GM12878 (cell line): Measurements from ENCODE around the gene SVBP. TPM values are rescaled to one million over a fixed set of nuclear protein-coding genes. Genes with fewer than 3 reads are reported as not detected.

Source experiments
- ATAC-seq: fragments of 200-7000 bp; cut with Tn5 transposase; 3 replicates; pipeline ENCODE4 v1.9.1; 2020; ENCODE audit warnings: mild to moderate bottlenecking, moderate library complexity
- BruUV-seq: library from RNA; stranded (reverse); fragments of 400-500 nt; replicated peaks from 2 replicates; lab custom pipeline; 2021; lab: Mats Ljungman, UMichigan
- CTCF ChIA-PET: fragments of 300-600 bp; sonication (Branson Sonifier 250); formaldehyde crosslinking; extraction: SDS; loops from one replicate; lab custom pipeline; 2021; ENCODE audit warnings: inconsistent platforms; lab: Yijun Ruan, JAX
- POLR2A ChIA-PET: fragments of 350-600 bp; formaldehyde crosslinking; extraction: SDS; loops from one replicate; lab custom pipeline; 2021; ENCODE audit warnings: inconsistent platforms; lab: Charles Lee
- RAD21 ChIA-PET: fragments of 300-600 bp; sonication (Branson Sonifier 250); formaldehyde crosslinking; loops from one replicate; lab custom pipeline; 2023; ENCODE audit warnings: antibody characterized with exemption; ENCODE audit not compliant: unreplicated experiment; lab: Charles Lee
- SMC1A ChIA-PET: fragments of 300-600 bp; sonication (Branson Sonifier 250); formaldehyde crosslinking; loops from one replicate; lab custom pipeline; 2023; ENCODE audit not compliant: unreplicated experiment, uncharacterized antibody; lab: Charles Lee
- DNase-seq: peaks from one replicate; pipeline ENCODE4 v3.0.0-alpha.2; 2011; ENCODE audit warnings: low read depth, low spot score
- FAIRE-seq: peaks from 3 replicates; lab custom pipeline; 2011; peaks lifted over from hg19 to GRCh38; lab: Jason Lieb, UNC
- H2AFZ ChIP-seq: 2 replicates; pipeline ENCODE4 v1.6.0; 2011; ENCODE audit warnings: low read depth, low read length, control low read depth; ENCODE audit not compliant: control insufficient read depth
- H3K27ac ChIP-seq: 2 replicates; pipeline ENCODE4 v1.5.1; 2011; ENCODE audit warnings: control low read depth; ENCODE audit not compliant: control insufficient read depth, insufficient read depth
- H3K27me3 ChIP-seq, 2 experiments: replicated peaks in 1 of 2; 2 replicates each; pipeline versions ENCODE4 v1.6.0 to v1.6.1; 2011; ENCODE audit warnings: low read length in 1 of 2; ENCODE audit not compliant: control insufficient read depth in 2 of 2, insufficient read depth in 2 of 2
- H3K36me3 ChIP-seq, 2 experiments: 2 replicates each; pipeline ENCODE4 v1.5.1; 2011; ENCODE audit warnings: low read length in 1 of 2; ENCODE audit not compliant: control insufficient read depth in 2 of 2, insufficient read depth in 2 of 2
- H3K4me1 ChIP-seq: 2 replicates; pipeline ENCODE4 v1.6.1; 2011; ENCODE audit warnings: mild to moderate bottlenecking, low read length, moderate library complexity, mixed read lengths; ENCODE audit not compliant: control insufficient read depth, insufficient read depth
- H3K4me2 ChIP-seq: 2 replicates; pipeline ENCODE4 v1.6.0; 2011; ENCODE audit warnings: control low read depth; ENCODE audit not compliant: control insufficient read depth, insufficient read depth
- H3K4me3 ChIP-seq: fragments of 200-600 bp; sonication (generic); 2 replicates; pipeline ENCODE4 v1.5.1; 2016
- H3K79me2 ChIP-seq: 2 replicates; pipeline ENCODE4 v1.6.0; 2011; ENCODE audit warnings: low read length; ENCODE audit not compliant: control insufficient read depth, insufficient read depth
- H3K9ac ChIP-seq: 2 replicates; pipeline ENCODE4 v1.8.0; 2011; ENCODE audit warnings: low read length, control low read depth, mixed read lengths; ENCODE audit not compliant: control insufficient read depth, insufficient read depth
- H3K9me3 ChIP-seq: replicated peaks from 3 replicates; pipeline ENCODE4 v1.5.1; 2011; ENCODE audit warnings: mild to moderate bottlenecking, low read length; ENCODE audit not compliant: control insufficient read depth, insufficient read depth
- H4K20me1 ChIP-seq: 2 replicates; pipeline ENCODE4 v1.6.0; 2011; ENCODE audit not compliant: control insufficient read depth, insufficient read depth
- ETV6 ChIP-seq, 2 experiments: fragments of 450-650 bp in 1 of 2; IDR thresholded peaks in 1 of 2; conservative IDR thresholded peaks in 1 of 2; 2 replicates each; pipeline ENCODE4 v1.6.1; 2014; ENCODE audit warnings: antibody characterized with exemption in 1 of 2, borderline replicate concordance in 1 of 2, low read depth in 1 of 2, mild to moderate bottlenecking in 1 of 2, moderate library complexity in 1 of 2
- HDAC2 ChIP-seq: fragments of 200-600 bp; sonication (generic); IDR thresholded peaks from 2 replicates; pipeline ENCODE4 v1.6.1; 2017
- NR2C2 ChIP-seq: IDR thresholded peaks from 2 replicates; pipeline ENCODE4 v1.6.1; 2011; ENCODE audit warnings: borderline replicate concordance, low read depth; ENCODE audit not compliant: control insufficient read depth, insufficient read length
- RUNX3 ChIP-seq: IDR thresholded peaks from 2 replicates; pipeline ENCODE4 v1.6.1; 2012; ENCODE audit warnings: low read length, inconsistent platforms
- ZNF207 ChIP-seq: fragments of 450-650 bp; IDR thresholded peaks from 2 replicates; pipeline ENCODE4 v1.6.1; 2014; ENCODE audit warnings: antibody characterized with exemption, mild to moderate bottlenecking, borderline replicate concordance
- ZNF384 ChIP-seq: IDR thresholded peaks from 2 replicates; pipeline ENCODE4 v1.6.1; 2012; ENCODE audit warnings: low read depth, mild to moderate bottlenecking, low read length, improper control_type of control experiment, borderline replicate concordance
- whole genome bisulfite sequencing: methylation state at CpG from one replicate; pipeline ENCODE4 v1.1.6; 2016; ENCODE audit warnings: low lambda C conversion rate; ENCODE audit not compliant: insufficient replicate concordance, insufficient coverage; ENCODE audit errors: missing lambda C conversion rate; 5-methylcytosine and 5-hydroxymethylcytosine counted together
- in situ Hi-C: fragments of 300-500 bp; cut with MboI; formaldehyde crosslinking; loops from 9 replicates; pipeline ENCODE4 v1.14.3; 2018; ENCODE audit warnings: mixed read lengths
- intact Hi-C: fragments of 100-400 bp; cut with micrococcal nuclease; formaldehyde crosslinking; loops from one replicate; pipeline ENCODE4 v1.14.2; 2022; ENCODE audit not compliant: unreplicated experiment
- polyA plus RNA-seq, 11 experiments: library from polyadenylated mRNA; depleted of rRNA in 4 of 11; unstranded in 6 of 11; stranded (reverse) in 5 of 11; fragments of >200 nt; fragmentation: Nextera tagmentation in 4 of 11; fragmentation: Illumina TruSeq in 1 of 11; extraction: Ambion mirVana in 4 of 11; extraction: Trizol in 1 of 11; gene quantifications; 1 replicate in 1 of 11; 2 replicates in 10 of 11; pipeline versions ENCODE4 v1.2.1 to v1.2.3, GENCODE V29; 2011 to 2016; ENCODE audit warnings: inconsistent platforms in 2 of 11, missing spikeins in 2 of 11, low read depth in 1 of 11
- total RNA-seq, 4 experiments: library from RNA; depleted of rRNA in 3 of 4; stranded (reverse); fragments of >200 nt in 3 of 4; fragmentation: Illumina TruSeq in 1 of 4; extraction: Trizol in 1 of 4; gene quantifications; 2 replicates each; pipeline versions ENCODE4 v1.2.1 to v1.2.3, GENCODE V29; 2013 to 2021
- TF ChIP-seq, protein P1 (sequence below): fragments of 450-650 bp; IDR thresholded peaks from 2 replicates; pipeline ENCODE4 v1.6.1; 2017; ENCODE audit warnings: antibody characterized with exemption, mild to moderate bottlenecking, moderate library complexity

SVBP gene
- total and polyA plus RNA-seq, 10 of the 15 experiments (the other 5 are each of a cell fraction or from before 2014, with no cell fraction given) = 12.6 to 29.5 (median 19.8) TPM

- Histone ChIP-seq H3K27me3 (no peaks in the 10 kb centered on the region), H4K20me1 (no peaks in the 10 kb centered on the region), H3K36me3 (no peaks in the 10 kb centered on the region), H3K4me1 (peaks cover 12% of the 10 kb centered on the region), H2AFZ (no peak overlapping the region), H3K4me2 (no peak overlapping the region), H3K9ac (no peak overlapping the region), H3K79me2 (no peaks in the 10 kb centered on the region), H3K9me3 (no peaks in the 10 kb centered on the region), H3K4me3 (no peak overlapping the region), H3K27ac (no peak overlapping the region)
- no peak for DNase-seq
- ChIA-PET POLR2A (interaction anchor here (1.5 kb wide), 1 partner anchor 11 kb away, joined by 4 read pairs; the partner anchor contains the start of gene ZNF691), RAD21 (interaction anchor here (0.9 kb wide), 1 partner anchor 19 kb away, joined by 3 read pairs; the partner anchor contains the start of gene ERMAP), CTCF (interaction anchor here (0.6 to 2.8 kb wide), 4 partner anchors 11 to 812 kb away, joined by 3 to 11 read pairs (median 4); partner anchors contain the start of gene ZNF691), SMC1A (interaction anchor here (0.7 to 1.8 kb wide), 4 partner anchors 9 to 15 kb away, joined by 3 to 5 read pairs (median 4); partner anchors contain the start of gene ZNF691)
- TF ChIP-seq ZNF384 (no peak), HDAC2 (no peak), NR2C2 (no peak), ZNF207 (no peak), RUNX3 (no peak), ETV6 (conservative IDR thresholded peaks at IDR 0.05 in 1 of 2, IDR thresholded peaks at IDR 0.05 in 1 of 2; ENCODE audit: borderline replicate concordance in 1 of 2, low read depth in 1 of 2) (no peak)
- TF ChIP-seq, protein P1, sequence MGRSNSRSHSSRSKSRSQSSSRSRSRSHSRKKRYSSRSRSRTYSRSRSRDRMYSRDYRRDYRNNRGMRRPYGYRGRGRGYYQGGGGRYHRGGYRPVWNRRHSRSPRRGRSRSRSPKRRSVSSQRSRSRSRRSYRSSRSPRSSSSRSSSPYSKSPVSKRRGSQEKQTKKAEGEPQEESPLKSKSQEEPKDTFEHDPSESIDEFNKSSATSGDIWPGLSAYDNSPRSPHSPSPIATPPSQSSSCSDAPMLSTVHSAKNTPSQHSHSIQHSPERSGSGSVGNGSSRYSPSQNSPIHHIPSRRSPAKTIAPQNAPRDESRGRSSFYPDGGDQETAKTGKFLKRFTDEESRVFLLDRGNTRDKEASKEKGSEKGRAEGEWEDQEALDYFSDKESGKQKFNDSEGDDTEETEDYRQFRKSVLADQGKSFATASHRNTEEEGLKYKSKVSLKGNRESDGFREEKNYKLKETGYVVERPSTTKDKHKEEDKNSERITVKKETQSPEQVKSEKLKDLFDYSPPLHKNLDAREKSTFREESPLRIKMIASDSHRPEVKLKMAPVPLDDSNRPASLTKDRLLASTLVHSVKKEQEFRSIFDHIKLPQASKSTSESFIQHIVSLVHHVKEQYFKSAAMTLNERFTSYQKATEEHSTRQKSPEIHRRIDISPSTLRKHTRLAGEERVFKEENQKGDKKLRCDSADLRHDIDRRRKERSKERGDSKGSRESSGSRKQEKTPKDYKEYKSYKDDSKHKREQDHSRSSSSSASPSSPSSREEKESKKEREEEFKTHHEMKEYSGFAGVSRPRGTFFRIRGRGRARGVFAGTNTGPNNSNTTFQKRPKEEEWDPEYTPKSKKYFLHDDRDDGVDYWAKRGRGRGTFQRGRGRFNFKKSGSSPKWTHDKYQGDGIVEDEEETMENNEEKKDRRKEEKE = no peak
- BruUV-seq = no TSS peak
- in situ Hi-C loops = no loop called here
- 100% methylated on average over 2 of the region's 2 CpGs for WGBS
- no peak for ATAC-seq
- intact Hi-C loops = no loop called here
- no peak for FAIRE-seq
Observed at GRCh38 chr1:42835422-42835821, 18.2 kb upstream of the SVBP start.
